ENCODE data around the gene ZNF778. TPM values are rescaled to one million over a fixed set of nuclear protein-coding genes. Genes with fewer than 3 reads are reported as not detected.

ZNF778 gene
- total RNA-seq, 1 experiment from 2014 or later, result 16.4 TPM

GRCh38 chr16:89198417-89199240 lies 18.9 kb upstream of the ZNF778 start:
- Mint-ChIP-seq H3K36me3 (ENCODE audit: insufficient read depth in 1 of 3, low read depth in 3 of 3) (no peaks in the 10 kb centered on the region; a peak in 1 of 7 replicates), H3K27me3 (ENCODE audit: low read depth) (peaks cover 46% of the 10 kb centered on the region), H3K27ac (no peak overlapping the region), H3K4me3 (no peak overlapping the region), H3K9me3 (peaks cover 5 to 6% of the 10 kb centered on the region in 2 experiments; a peak in 2 of 5 replicates), H3K4me1 (peaks cover 6 to 11% of the 10 kb centered on the region in 2 experiments; a peak in 2 of 4 replicates)
- no CpG with 5 or more reads among the region's 28 CpGs for WGBS (ENCODE audit: extremely low coverage, insufficient read length, low lambda C conversion rate)
- Histone ChIP-seq H4K8ac (replicated peaks; ENCODE audit: insufficient read length, low read depth, low read length) (no peak overlapping the region), H4K20me1 (ENCODE audit: control insufficient read depth, insufficient read depth, insufficient read length) (no peaks in the 10 kb centered on the region), H3K4me1 (ENCODE audit: insufficient read depth, low read length) (no peaks in the 10 kb centered on the region), H3T11ph (ENCODE audit: low read length) (no peak overlapping the region), H3K4me2 (ENCODE audit: insufficient read depth, insufficient read length, low read length) (no peak overlapping the region), H4K5ac (ENCODE audit: insufficient read length, low read depth, low read length) (no peak overlapping the region), H3K14ac (ENCODE audit: insufficient read depth, low read length) (no peak overlapping the region; the same call in 1 of the 2 replicates), H3K18ac (ENCODE audit: insufficient read length, low read depth, low read length) (no peak overlapping the region), H2BK12ac (ENCODE audit: insufficient read length, low read depth, low read length) (no peak overlapping the region), H3K4ac (ENCODE audit: low read depth, low read length) (no peak overlapping the region), H2BK120ac (ENCODE audit: low read depth, low read length, poor library complexity, severe bottlenecking) (no peak overlapping the region), H2BK5ac (ENCODE audit: insufficient read length, low read length) (no peak overlapping the region), H3K56ac (ENCODE audit: insufficient read length, low read depth, low read length) (no peak overlapping the region), H3K79me1 (ENCODE audit: insufficient read depth, low read depth, low read length, poor library complexity, severe bottlenecking) (no peaks in the 10 kb centered on the region), H2AFZ (ENCODE audit: low read length) (no peak overlapping the region), H2AK5ac (ENCODE audit: insufficient read length, low read length) (no peak overlapping the region), H3K23me2 (ENCODE audit: insufficient read length, low read depth, low read length, poor library complexity, severe bottlenecking) (peaks cover 8% of the 10 kb centered on the region), H4K91ac (ENCODE audit: insufficient read length, low read depth, low read length) (no peak overlapping the region), H2BK15ac (ENCODE audit: low read depth, low read length) (no peak overlapping the region), H3K79me2 (ENCODE audit: insufficient read depth, low read length) (no peaks in the 10 kb centered on the region), H3K27me3 (ENCODE audit: insufficient read depth, low read length) (peaks cover 7% of the 10 kb centered on the region; the same call in 1 of the 2 replicates), H2BK20ac (ENCODE audit: low read depth, low read length, poor library complexity, severe bottlenecking) (no peak overlapping the region), H3K9ac (ENCODE audit: extremely low read depth, insufficient read length, low read length) (no peak overlapping the region), H3K27ac (ENCODE audit: insufficient read length, low read depth, low read length) (no peak overlapping the region), H3K23ac (ENCODE audit: insufficient read length, low read depth, low read length) (no peak overlapping the region), H3K9me3 (ENCODE audit: control insufficient read depth, low read depth, low read length) (no peaks in the 10 kb centered on the region)
- no peak for DNase-seq
- TF ChIP-seq CTCF (conservative IDR thresholded peaks at IDR 0.05), result no peak
